Osteoblast (primary cell): Measurements from ENCODE around the gene CDK2AP2. TPM values are rescaled to one million over a fixed set of nuclear protein-coding genes. Genes with fewer than 3 reads are reported as not detected.
A peak's percentile ranks its signal among the peaks of the same experiment; 100 is the strongest.

ENCODE experiments used
- DNase-seq: peaks from one replicate; pipeline ENCODE4 v3.0.0; 2011; ENCODE audit warnings: low spot score, mixed read lengths; ENCODE audit not compliant: insufficient read length; ENCODE audit errors: missing footprints
- H2AFZ ChIP-seq: 2 replicates; pipeline ENCODE4 v1.6.0; 2011; ENCODE audit warnings: mild to moderate bottlenecking, low read length
- H3K27ac ChIP-seq: 2 replicates; pipeline ENCODE4 v1.5.1; 2011; ENCODE audit warnings: mild to moderate bottlenecking, low read depth, low read length, moderate library complexity
- H3K27me3 ChIP-seq: 2 replicates; pipeline ENCODE4 v1.6.0; 2012; ENCODE audit warnings: mild to moderate bottlenecking, control low read depth, inconsistent platforms, low read length, moderate library complexity; ENCODE audit not compliant: insufficient read depth
- H3K36me3 ChIP-seq: 2 replicates; pipeline ENCODE4 v1.5.1; 2011; ENCODE audit warnings: mild to moderate bottlenecking, low read length, control low read depth, moderate library complexity; ENCODE audit not compliant: insufficient read depth
- H3K4me1 ChIP-seq: 2 replicates; pipeline ENCODE4 v1.5.1; 2011; ENCODE audit warnings: mild to moderate bottlenecking, low read length, control low read depth, moderate library complexity; ENCODE audit not compliant: insufficient read depth
- H3K4me2 ChIP-seq: 2 replicates; pipeline ENCODE4 v1.6.0; 2011; ENCODE audit warnings: mild to moderate bottlenecking, low read length; ENCODE audit not compliant: insufficient read depth
- H3K4me3 ChIP-seq: fragments of 200-600 bp; sonication (generic); 3 replicates; pipeline ENCODE4 v1.5.1; 2012; ENCODE audit warnings: mild to moderate bottlenecking, low read length, inconsistent platforms; ENCODE audit not compliant: insufficient read depth
- H3K79me2 ChIP-seq: 2 replicates; pipeline ENCODE4 v1.6.0; 2012; ENCODE audit warnings: mild to moderate bottlenecking, low read length, control low read depth, inconsistent platforms; ENCODE audit not compliant: insufficient read depth
- H3K9me3 ChIP-seq: 2 replicates; pipeline ENCODE4 v1.5.1; 2011; ENCODE audit warnings: low read depth, low read length, control low read depth
- H4K20me1 ChIP-seq: 2 replicates; pipeline ENCODE4 v1.6.0; 2012; ENCODE audit warnings: mild to moderate bottlenecking, low read length, control low read depth; ENCODE audit not compliant: insufficient read depth
- total RNA-seq: library from RNA; depleted of rRNA; stranded (reverse); fragments of >200 nt; gene quantifications from 2 replicates; pipeline ENCODE4 v1.2.3, GENCODE V29; 2012
- TF ChIP-seq, protein P1 (sequence below): IDR thresholded peaks from 2 replicates; pipeline ENCODE4 v1.5.1; 2011; ENCODE audit warnings: mild to moderate bottlenecking, low read depth, low read length, moderate library complexity; ENCODE audit errors: extremely low read depth

Gene CDK2AP2
- total RNA-seq, 1 donor: 6.2 TPM

DNA sequence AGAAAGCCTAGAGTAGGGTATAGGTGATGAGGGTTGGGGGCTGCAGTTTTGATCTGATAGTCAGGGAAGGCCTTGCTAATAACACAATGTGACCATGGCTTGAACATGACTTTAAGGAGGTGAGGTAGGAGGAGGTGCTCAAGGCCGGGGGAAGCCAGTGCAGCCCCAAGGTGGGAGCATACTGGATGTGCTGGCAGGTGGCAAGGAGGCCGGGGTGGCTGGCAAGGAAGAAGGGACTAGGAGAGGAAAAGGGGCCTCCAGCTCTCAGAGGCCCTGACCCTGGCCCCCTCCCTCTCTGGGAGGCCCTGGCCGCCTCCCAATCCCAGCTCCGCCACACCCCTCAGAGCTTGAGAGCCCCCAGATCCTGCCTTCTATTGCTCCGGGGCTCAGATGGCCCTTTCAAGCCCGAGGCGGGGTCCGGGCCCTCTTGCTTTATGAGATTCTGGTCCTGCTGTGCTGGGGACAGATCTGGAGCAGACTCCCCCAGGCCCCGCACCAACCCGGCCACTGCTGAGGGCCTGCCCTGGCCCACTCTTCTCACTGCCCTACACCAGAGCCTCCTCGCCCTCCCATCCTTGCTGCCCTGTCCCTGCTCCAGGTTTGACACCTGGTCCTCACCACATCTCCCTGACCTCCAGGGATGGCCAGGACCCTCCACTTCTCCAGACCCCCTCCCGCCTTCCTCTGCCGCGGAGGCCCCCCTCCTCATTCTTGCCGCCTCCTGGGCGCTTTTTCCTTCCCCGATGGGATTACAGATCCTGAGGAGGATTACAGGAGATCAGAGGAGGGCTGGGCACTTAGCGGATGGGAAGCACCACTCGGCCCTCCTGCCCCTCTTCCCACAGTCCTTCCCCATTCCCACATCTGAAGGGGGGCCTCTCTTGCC is 4.6 kb downstream of the CDK2AP2 start:
- Histone ChIP-seq H3K79me2 (peaks cover 12% of the 10 kb centered on the region), H3K9me3 (no peaks in the 10 kb centered on the region), H3K27me3 (no peaks in the 10 kb centered on the region), H3K4me1 (peaks cover 17% of the 10 kb centered on the region), H3K4me2 (peak overlapping the region; percentile 85), H2AFZ (no peak overlapping the region), H4K20me1 (peaks cover 18% of the 10 kb centered on the region), H3K27ac (no peak overlapping the region), H3K4me3 (peak overlapping the region; percentile 76), H3K36me3 (peaks cover 8% of the 10 kb centered on the region)
- TF ChIP-seq, protein P1, sequence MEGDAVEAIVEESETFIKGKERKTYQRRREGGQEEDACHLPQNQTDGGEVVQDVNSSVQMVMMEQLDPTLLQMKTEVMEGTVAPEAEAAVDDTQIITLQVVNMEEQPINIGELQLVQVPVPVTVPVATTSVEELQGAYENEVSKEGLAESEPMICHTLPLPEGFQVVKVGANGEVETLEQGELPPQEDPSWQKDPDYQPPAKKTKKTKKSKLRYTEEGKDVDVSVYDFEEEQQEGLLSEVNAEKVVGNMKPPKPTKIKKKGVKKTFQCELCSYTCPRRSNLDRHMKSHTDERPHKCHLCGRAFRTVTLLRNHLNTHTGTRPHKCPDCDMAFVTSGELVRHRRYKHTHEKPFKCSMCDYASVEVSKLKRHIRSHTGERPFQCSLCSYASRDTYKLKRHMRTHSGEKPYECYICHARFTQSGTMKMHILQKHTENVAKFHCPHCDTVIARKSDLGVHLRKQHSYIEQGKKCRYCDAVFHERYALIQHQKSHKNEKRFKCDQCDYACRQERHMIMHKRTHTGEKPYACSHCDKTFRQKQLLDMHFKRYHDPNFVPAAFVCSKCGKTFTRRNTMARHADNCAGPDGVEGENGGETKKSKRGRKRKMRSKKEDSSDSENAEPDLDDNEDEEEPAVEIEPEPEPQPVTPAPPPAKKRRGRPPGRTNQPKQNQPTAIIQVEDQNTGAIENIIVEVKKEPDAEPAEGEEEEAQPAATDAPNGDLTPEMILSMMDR: no peak
- DNase-seq: peak; percentile 75

DNA sequence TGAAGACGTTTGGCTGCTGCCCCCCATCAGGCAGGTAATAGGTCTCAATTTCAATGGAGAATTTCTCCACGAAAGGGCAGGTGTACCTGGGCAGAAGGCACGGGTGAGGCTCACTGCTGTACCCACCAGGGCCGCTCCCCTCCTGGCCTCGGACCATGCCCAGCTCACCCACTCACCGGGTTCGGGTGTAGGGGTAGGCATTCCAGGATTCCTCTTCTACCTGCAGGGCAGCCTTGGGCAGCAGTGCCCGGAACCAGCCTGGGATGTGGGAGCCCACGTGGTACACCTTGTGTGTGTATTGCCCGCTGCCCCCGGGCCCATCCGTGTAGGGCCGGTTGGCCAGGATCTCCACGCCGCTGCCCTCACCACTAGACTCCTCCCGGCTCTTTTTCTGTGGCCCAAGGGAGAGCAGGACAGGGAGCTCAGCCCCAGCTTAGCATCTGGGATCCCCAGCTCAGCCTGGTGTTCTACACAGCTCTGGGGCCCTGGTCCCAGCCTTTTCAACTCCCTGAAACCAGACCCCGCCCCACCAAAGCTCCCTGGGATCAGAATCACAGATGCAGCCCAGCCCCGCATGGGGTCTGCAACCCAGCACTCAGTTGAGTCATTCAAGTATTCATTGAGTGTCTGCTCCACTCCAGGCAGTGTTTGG is 5.5 kb downstream of the CDK2AP2 start:
- H3K27ac ChIP-seq: no peak overlapping the region
- peaks cover 8% of the 10 kb centered on the region for H3K79me2 ChIP-seq
- no peaks in the 10 kb centered on the region for H3K9me3 ChIP-seq
- H3K4me3 ChIP-seq: no peak overlapping the region
- peaks cover 8% of the 10 kb centered on the region for H3K36me3 ChIP-seq
- H2AFZ ChIP-seq: no peak overlapping the region
- peaks cover 12% of the 10 kb centered on the region for H3K4me1 ChIP-seq
- peaks cover 16% of the 10 kb centered on the region for H4K20me1 ChIP-seq
- TF ChIP-seq, protein P1: no peak
- H3K4me2 ChIP-seq: no peak overlapping the region
- no peaks in the 10 kb centered on the region for H3K27me3 ChIP-seq
- DNase-seq: peak; percentile 66

DNA sequence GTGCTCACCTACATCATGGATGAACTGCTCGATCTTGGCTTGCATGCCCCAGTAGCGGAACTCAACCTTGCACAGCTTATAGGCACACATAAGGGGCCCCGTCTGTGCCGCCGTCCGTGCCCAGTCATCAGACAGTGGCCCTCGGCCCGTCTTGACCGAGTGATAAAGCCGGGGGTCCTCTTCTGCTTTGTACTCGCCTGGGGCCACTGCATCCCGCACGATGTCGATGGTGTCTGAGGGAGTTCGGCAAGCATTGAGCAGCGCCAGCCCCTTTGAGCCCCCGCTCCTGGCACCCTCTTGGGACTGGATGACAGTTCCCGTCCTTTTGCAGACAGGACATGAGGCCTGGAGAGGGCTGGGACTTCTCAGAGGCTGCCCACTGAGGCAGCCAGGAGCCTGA is 6.1 kb downstream of the CDK2AP2 start:
- Histone ChIP-seq H3K27me3 (no peaks in the 10 kb centered on the region), H2AFZ (no peak overlapping the region), H3K27ac (no peak overlapping the region), H3K4me3 (no peak overlapping the region), H3K9me3 (no peaks in the 10 kb centered on the region), H3K36me3 (peaks cover 8% of the 10 kb centered on the region), H3K79me2 (peaks cover 2% of the 10 kb centered on the region), H3K4me1 (peaks cover 7% of the 10 kb centered on the region), H3K4me2 (no peak overlapping the region), H4K20me1 (peaks cover 14% of the 10 kb centered on the region)
- DNase-seq: no peak
- TF ChIP-seq, protein P1: no peak
